GM06990 (cell line): Measurements from ENCODE around the gene PRKG1.
"Not testable (repeated sequence)": the region's sequence is repeated elsewhere in the genome, so short reads cannot be mapped to it uniquely, and the experiment has no call there.

Experiments used
- DNase-seq: peaks from one replicate; pipeline ENCODE4 v3.0.0-alpha.2; 2011; ENCODE audit not compliant: insufficient read length; ENCODE audit errors: extremely low read depth
- H3K27me3 ChIP-seq: replicated peaks from 2 replicates; pipeline ENCODE4 v1.6.0; 2011; ENCODE audit warnings: low read length; ENCODE audit not compliant: control insufficient read depth, insufficient read depth
- H3K36me3 ChIP-seq: 2 replicates; pipeline ENCODE4 v1.5.1; 2011; ENCODE audit warnings: low read length; ENCODE audit not compliant: control insufficient read depth, insufficient read depth
- H3K4me3 ChIP-seq: replicated peaks from 2 replicates; pipeline ENCODE4 v1.5.1; 2011; ENCODE audit warnings: low read depth, mild to moderate bottlenecking, control low read depth, low read length
- TF ChIP-seq, protein P1 (sequence below): IDR thresholded peaks from 2 replicates; pipeline ENCODE4 v1.5.1; 2011; ENCODE audit warnings: low read length, control low read depth, mild to moderate bottlenecking, inconsistent platforms; ENCODE audit not compliant: insufficient read depth, poor library complexity, severe bottlenecking

The PRKG1 gene

GRCh38 chr10:51747216-51747615 lies 672.9 kb downstream of the PRKG1 start:
- Histone ChIP-seq H3K36me3 (no peaks in the 10 kb centered on the region), H3K4me3 (no peak overlapping the region), H3K27me3 (no peaks in the 10 kb centered on the region)
- TF ChIP-seq, protein P1, sequence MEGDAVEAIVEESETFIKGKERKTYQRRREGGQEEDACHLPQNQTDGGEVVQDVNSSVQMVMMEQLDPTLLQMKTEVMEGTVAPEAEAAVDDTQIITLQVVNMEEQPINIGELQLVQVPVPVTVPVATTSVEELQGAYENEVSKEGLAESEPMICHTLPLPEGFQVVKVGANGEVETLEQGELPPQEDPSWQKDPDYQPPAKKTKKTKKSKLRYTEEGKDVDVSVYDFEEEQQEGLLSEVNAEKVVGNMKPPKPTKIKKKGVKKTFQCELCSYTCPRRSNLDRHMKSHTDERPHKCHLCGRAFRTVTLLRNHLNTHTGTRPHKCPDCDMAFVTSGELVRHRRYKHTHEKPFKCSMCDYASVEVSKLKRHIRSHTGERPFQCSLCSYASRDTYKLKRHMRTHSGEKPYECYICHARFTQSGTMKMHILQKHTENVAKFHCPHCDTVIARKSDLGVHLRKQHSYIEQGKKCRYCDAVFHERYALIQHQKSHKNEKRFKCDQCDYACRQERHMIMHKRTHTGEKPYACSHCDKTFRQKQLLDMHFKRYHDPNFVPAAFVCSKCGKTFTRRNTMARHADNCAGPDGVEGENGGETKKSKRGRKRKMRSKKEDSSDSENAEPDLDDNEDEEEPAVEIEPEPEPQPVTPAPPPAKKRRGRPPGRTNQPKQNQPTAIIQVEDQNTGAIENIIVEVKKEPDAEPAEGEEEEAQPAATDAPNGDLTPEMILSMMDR: no peak
- DNase-seq: no peak

GRCh38 chr10:51748959-51749358 lies 674.7 kb downstream of the PRKG1 start:
- DNase-seq: no peak
- no peak overlapping the region for H3K4me3 ChIP-seq
- TF ChIP-seq, protein P1: no peak
- H3K27me3 ChIP-seq: no peaks in the 10 kb centered on the region
- H3K36me3 ChIP-seq: no peaks in the 10 kb centered on the region

DNA sequence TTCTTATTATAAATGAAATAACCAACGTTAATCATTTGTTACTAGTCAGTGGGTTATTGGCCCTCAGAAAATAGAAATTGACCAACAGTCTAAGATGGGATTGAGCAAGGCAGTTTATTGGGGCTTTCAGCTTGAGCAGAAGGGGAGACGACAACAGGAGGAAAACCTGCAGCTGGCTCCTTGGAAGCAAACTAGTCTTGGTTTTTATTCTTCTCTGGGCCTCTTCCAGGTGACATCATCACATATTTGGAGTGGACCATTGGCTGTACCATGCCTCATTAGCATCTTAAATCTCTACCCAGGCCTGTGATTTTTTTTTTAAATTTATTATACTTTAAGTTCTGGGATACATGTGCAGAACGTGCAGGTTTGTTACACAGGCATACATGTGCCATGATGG lies 684.1 kb downstream of the PRKG1 start:
- TF ChIP-seq, protein P1: no peak
- Histone ChIP-seq H3K4me3 (no peak overlapping the region), H3K36me3 (no peaks in the 10 kb centered on the region), H3K27me3 (no peaks in the 10 kb centered on the region)
- DNase-seq: no peak

GRCh38 chr10:51758838-51759237 lies 684.6 kb downstream of the PRKG1 start:
- not testable (repeated sequence) for H3K36me3 ChIP-seq, DNase-seq, H3K4me3 ChIP-seq, H3K27me3 ChIP-seq

- no peaks in the 10 kb centered on the region for H3K36me3 ChIP-seq
- no peaks in the 10 kb centered on the region for H3K27me3 ChIP-seq
- H3K4me3 ChIP-seq: no peak overlapping the region
- TF ChIP-seq, protein P1: no peak
- peak; percentile 13 for DNase-seq
These were observed 685.7 kb downstream of the PRKG1 start for GRCh38 chr10:51759896-51760534.

DNA sequence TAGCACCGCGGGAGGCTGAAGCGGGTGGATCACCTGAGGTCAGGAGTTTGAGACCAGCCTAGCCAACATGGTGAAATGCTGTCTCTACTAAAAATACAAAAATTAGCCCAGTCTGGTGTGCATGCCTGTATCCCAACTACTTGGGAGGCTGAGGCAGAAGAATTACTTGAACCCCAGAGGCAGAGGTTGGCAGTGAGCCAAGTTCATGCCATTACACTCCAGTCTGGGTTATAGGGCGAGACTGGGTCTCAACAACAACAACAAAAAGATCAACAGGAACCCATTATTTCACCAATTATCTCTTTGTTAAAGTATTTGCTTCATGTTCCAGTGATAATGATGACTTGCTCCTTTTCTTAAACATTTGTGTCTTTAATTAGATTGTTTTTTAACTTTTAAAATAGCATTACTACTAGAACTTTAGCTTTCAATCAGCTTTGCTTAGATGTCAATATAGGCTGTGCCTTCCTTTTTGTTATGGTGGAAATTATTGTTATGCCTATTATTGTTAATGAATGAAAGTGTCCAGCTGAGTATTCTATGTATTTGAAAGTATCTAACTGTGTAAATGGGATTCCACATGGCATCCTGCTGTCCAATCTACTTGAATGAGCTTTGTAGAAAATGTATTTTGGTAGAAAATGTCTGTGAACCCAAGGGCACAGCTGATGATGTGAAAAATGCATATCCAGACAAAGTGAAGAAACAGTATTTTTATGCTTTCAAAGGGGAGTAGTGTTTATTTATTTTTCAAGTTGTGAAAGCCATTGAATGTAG lies 686.8 kb downstream of the PRKG1 start:
- DNase-seq: no peak
- H3K36me3 ChIP-seq: no peaks in the 10 kb centered on the region
- no peaks in the 10 kb centered on the region for H3K27me3 ChIP-seq
- TF ChIP-seq, protein P1: no peak
- H3K4me3 ChIP-seq: no peak overlapping the region
